Measurements from ENCODE around the gene ACBD6. TPM values are rescaled to one million over a fixed set of nuclear protein-coding genes. Genes with fewer than 3 reads are reported as not detected.

ACBD6 gene
- total and polyA plus RNA-seq, 4 donors: 8.3 to 17.3 (median 14.0) TPM

DNA sequence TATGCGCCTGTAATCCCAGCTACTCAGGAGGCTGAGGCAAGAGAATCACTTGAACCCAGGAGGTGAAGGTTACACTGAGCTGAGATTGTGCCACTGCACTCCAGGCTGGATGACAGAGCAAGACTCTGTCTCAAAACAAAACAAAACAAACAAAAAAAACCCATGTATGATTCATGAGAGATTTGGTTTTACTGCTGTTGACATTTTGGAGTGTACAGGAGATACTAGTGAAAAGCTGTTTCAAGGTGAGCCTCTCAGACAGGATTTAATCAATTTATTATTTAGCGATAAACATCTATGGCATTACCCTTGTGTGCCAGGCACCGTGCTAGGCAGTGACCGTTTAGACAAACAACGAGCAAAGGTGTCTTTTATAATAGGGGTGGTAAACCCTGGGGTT lies 255.8 kb downstream of the ACBD6 start:
- H3K27ac ChIP-seq (ENCODE audit: low read depth in 1 of 2, low read length in 2 of 2): no peak overlapping the region

DNA sequence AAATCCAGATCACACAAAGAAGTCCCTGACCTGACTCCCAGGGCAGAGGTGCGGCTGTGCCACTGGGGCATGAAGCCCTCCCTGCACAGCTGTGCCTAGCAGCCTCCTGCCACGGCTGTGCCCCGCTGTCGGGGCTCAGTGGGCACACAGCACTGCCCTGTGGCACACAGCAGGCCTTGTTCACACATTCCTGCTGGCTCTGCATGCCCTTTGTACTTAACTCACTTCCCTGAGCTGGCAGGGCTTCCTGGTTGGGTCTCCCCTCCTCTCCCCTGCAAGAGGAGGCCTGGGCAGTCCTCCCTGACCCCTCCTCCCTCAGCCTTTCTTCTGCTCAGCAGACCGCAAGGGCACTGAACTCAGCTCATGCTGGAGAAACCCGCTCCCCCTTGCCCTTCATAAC lies 257.5 kb downstream of the ACBD6 start:
- Histone ChIP-seq H3K9ac (ENCODE audit: low read depth in 1 of 2, low read length in 2 of 2) (no peak overlapping the region), H3K9me3 (ENCODE audit: control insufficient read depth in 4 of 4, low read length in 3 of 4) (no peaks in the 10 kb centered on the region), H3K4me3 (ENCODE audit: low read depth in 1 of 3, low read length in 3 of 3) (no peak overlapping the region), H3K36me3 (ENCODE audit: control insufficient read depth in 4 of 4, insufficient read depth in 3 of 4, low read depth in 1 of 4, low read length in 3 of 4) (no peaks in the 10 kb centered on the region), H3K27me3 (ENCODE audit: control insufficient read depth in 4 of 4, insufficient read depth in 4 of 4, low read length in 3 of 4) (peaks cover 0 to 8% (median 5%) of the 10 kb centered on the region in 4 donors), H3K4me1 (ENCODE audit: control insufficient read depth in 4 of 4, insufficient read depth in 4 of 4, low read length in 3 of 4) (no peaks in the 10 kb centered on the region), H3K27ac (ENCODE audit: low read depth in 1 of 2, low read length in 2 of 2) (no peak overlapping the region)
- WGBS: 83% methylated on average over 6 of the region's 6 CpGs
- no peak for DNase-seq (ENCODE audit: low spot score)
- no peak for TF ChIP-seq RXRA (IDR thresholded peaks at IDR 0.05)
- TF ChIP-seq, protein P1, sequence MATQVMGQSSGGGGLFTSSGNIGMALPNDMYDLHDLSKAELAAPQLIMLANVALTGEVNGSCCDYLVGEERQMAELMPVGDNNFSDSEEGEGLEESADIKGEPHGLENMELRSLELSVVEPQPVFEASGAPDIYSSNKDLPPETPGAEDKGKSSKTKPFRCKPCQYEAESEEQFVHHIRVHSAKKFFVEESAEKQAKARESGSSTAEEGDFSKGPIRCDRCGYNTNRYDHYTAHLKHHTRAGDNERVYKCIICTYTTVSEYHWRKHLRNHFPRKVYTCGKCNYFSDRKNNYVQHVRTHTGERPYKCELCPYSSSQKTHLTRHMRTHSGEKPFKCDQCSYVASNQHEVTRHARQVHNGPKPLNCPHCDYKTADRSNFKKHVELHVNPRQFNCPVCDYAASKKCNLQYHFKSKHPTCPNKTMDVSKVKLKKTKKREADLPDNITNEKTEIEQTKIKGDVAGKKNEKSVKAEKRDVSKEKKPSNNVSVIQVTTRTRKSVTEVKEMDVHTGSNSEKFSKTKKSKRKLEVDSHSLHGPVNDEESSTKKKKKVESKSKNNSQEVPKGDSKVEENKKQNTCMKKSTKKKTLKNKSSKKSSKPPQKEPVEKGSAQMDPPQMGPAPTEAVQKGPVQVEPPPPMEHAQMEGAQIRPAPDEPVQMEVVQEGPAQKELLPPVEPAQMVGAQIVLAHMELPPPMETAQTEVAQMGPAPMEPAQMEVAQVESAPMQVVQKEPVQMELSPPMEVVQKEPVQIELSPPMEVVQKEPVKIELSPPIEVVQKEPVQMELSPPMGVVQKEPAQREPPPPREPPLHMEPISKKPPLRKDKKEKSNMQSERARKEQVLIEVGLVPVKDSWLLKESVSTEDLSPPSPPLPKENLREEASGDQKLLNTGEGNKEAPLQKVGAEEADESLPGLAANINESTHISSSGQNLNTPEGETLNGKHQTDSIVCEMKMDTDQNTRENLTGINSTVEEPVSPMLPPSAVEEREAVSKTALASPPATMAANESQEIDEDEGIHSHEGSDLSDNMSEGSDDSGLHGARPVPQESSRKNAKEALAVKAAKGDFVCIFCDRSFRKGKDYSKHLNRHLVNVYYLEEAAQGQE (IDR thresholded peaks at IDR 0.05): no peak
- TF ChIP-seq, protein P2, sequence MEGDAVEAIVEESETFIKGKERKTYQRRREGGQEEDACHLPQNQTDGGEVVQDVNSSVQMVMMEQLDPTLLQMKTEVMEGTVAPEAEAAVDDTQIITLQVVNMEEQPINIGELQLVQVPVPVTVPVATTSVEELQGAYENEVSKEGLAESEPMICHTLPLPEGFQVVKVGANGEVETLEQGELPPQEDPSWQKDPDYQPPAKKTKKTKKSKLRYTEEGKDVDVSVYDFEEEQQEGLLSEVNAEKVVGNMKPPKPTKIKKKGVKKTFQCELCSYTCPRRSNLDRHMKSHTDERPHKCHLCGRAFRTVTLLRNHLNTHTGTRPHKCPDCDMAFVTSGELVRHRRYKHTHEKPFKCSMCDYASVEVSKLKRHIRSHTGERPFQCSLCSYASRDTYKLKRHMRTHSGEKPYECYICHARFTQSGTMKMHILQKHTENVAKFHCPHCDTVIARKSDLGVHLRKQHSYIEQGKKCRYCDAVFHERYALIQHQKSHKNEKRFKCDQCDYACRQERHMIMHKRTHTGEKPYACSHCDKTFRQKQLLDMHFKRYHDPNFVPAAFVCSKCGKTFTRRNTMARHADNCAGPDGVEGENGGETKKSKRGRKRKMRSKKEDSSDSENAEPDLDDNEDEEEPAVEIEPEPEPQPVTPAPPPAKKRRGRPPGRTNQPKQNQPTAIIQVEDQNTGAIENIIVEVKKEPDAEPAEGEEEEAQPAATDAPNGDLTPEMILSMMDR (IDR thresholded peaks at IDR 0.05; ENCODE audit: low read depth, low read length, missing input control): no peak
- TF ChIP-seq, protein P3, sequence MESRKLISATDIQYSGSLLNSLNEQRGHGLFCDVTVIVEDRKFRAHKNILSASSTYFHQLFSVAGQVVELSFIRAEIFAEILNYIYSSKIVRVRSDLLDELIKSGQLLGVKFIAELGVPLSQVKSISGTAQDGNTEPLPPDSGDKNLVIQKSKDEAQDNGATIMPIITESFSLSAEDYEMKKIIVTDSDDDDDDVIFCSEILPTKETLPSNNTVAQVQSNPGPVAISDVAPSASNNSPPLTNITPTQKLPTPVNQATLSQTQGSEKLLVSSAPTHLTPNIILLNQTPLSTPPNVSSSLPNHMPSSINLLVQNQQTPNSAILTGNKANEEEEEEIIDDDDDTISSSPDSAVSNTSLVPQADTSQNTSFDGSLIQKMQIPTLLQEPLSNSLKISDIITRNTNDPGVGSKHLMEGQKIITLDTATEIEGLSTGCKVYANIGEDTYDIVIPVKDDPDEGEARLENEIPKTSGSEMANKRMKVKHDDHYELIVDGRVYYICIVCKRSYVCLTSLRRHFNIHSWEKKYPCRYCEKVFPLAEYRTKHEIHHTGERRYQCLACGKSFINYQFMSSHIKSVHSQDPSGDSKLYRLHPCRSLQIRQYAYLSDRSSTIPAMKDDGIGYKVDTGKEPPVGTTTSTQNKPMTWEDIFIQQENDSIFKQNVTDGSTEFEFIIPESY (IDR thresholded peaks at IDR 0.05): no peak
- TF ChIP-seq HNF4G (IDR thresholded peaks at IDR 0.05): no peak
- TF ChIP-seq HNF4A (conservative IDR thresholded peaks at IDR 0.05): no peak
- no peak for TF ChIP-seq JUND (IDR thresholded peaks at IDR 0.05)
- no peak for TF ChIP-seq TAF1 (conservative IDR thresholded peaks at IDR 0.05)
- TF ChIP-seq, protein P4, sequence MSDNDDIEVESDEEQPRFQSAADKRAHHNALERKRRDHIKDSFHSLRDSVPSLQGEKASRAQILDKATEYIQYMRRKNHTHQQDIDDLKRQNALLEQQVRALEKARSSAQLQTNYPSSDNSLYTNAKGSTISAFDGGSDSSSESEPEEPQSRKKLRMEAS (IDR thresholded peaks at IDR 0.05): no peak
- TF ChIP-seq, protein P5, sequence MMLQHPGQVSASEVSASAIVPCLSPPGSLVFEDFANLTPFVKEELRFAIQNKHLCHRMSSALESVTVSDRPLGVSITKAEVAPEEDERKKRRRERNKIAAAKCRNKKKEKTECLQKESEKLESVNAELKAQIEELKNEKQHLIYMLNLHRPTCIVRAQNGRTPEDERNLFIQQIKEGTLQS (IDR thresholded peaks at IDR 0.05): no peak
- TF ChIP-seq EGR1 (IDR thresholded peaks at IDR 0.05; ENCODE audit: low read depth in 2 of 2): no peak
- TF ChIP-seq GABPA (IDR thresholded peaks at IDR 0.05 in 1 of 2, conservative IDR thresholded peaks at IDR 0.05 in 1 of 2): no peak
- TF ChIP-seq SP1 (IDR thresholded peaks at IDR 0.05): no peak
- no peak for TF ChIP-seq NR2F2 (IDR thresholded peaks at IDR 0.05)
- no peak for TF ChIP-seq FOXA1 (IDR thresholded peaks at IDR 0.05)

More for the DNA sequence above, 255.8 kb downstream of the ACBD6 start:
- Histone ChIP-seq H3K9ac (ENCODE audit: low read depth in 1 of 2, low read length in 2 of 2) (no peak overlapping the region), H3K4me1 (ENCODE audit: control insufficient read depth in 4 of 4, insufficient read depth in 4 of 4, low read length in 3 of 4) (no peaks in the 10 kb centered on the region), H3K9me3 (ENCODE audit: control insufficient read depth in 4 of 4, low read length in 3 of 4) (no peaks in the 10 kb centered on the region), H3K36me3 (ENCODE audit: control insufficient read depth in 4 of 4, insufficient read depth in 3 of 4, low read depth in 1 of 4, low read length in 3 of 4) (no peaks in the 10 kb centered on the region), H3K27me3 (ENCODE audit: control insufficient read depth in 4 of 4, insufficient read depth in 4 of 4, low read length in 3 of 4) (peaks cover 0 to 3% (median under 1%) of the 10 kb centered on the region in 4 donors), H3K4me3 (ENCODE audit: low read depth in 1 of 3, low read length in 3 of 3) (no peak overlapping the region)
- no peak for DNase-seq (ENCODE audit: low spot score)
- WGBS: 94% methylated on average over 5 of the region's 5 CpGs
- no peak for TF ChIP-seq SP1 (IDR thresholded peaks at IDR 0.05)
- TF ChIP-seq RXRA (IDR thresholded peaks at IDR 0.05): no peak
- TF ChIP-seq, protein P1 (IDR thresholded peaks at IDR 0.05): no peak
- TF ChIP-seq, protein P5 (IDR thresholded peaks at IDR 0.05): no peak
- TF ChIP-seq NR2F2 (IDR thresholded peaks at IDR 0.05): no peak
- TF ChIP-seq HNF4A (conservative IDR thresholded peaks at IDR 0.05): no peak
- TF ChIP-seq RAD21 (IDR thresholded peaks at IDR 0.05): no peak
- TF ChIP-seq EGR1 (IDR thresholded peaks at IDR 0.05; ENCODE audit: low read depth in 2 of 2): no peak
- no peak for TF ChIP-seq TAF1 (conservative IDR thresholded peaks at IDR 0.05)
- TF ChIP-seq FOXA2 (IDR thresholded peaks at IDR 0.05): no peak
- TF ChIP-seq JUND (IDR thresholded peaks at IDR 0.05): no peak
- TF ChIP-seq, protein P4 (IDR thresholded peaks at IDR 0.05): no peak
- TF ChIP-seq HNF4G (IDR thresholded peaks at IDR 0.05): no peak

Data from liver (tissue), 9 donors.